BE2C (cell line): ENCODE data around the gene SHOX.

Source experiments
- DNase-seq: peaks from one replicate; pipeline ENCODE4 v3.0.0-alpha.2; 2020
- H3K27me3 ChIP-seq: fragments of 250-450 bp; sonication (Bioruptor Pico); 2 replicates; pipeline ENCODE4 v1.5.1; 2020; ENCODE audit warnings: mild to moderate bottlenecking
- H3K36me3 ChIP-seq: fragments of 250-450 bp; sonication (Bioruptor Pico); 2 replicates; pipeline ENCODE4 v1.5.1; 2020; ENCODE audit warnings: mild to moderate bottlenecking
- H3K4me1 ChIP-seq: fragments of 250-450 bp; sonication (Bioruptor Pico); 2 replicates; pipeline ENCODE4 v1.5.1; 2020
- H3K4me3 ChIP-seq: 2 replicates; pipeline ENCODE4 v1.5.1; 2011; ENCODE audit warnings: low read depth, low read length
- H3K9me3 ChIP-seq: fragments of 250-450 bp; sonication (Bioruptor Pico); 2 replicates; pipeline ENCODE4 v1.5.1; 2020
- TF ChIP-seq, protein P1 (sequence below): IDR thresholded peaks from 2 replicates; pipeline ENCODE4 v1.5.1; 2012; ENCODE audit warnings: mild to moderate bottlenecking, low read depth, low read length

The SHOX gene

DNA sequence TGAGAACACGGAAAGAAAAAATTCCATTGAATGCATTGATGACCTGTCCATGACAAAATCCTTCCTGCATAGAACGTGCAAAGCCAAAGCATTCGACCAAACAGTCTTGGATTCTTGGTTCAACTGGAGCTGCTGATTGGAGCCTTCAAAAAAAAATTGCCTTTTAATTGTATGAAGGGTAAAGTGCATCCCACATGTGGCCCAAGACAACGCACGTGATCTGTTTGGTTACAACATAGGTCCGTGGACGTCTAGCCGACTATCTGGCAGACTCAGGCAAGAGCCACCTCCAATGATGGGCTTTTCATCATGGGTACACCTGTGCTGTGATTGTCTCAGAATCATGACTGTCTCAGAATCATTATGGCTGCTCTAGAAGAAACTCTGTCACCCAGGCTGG lies 52.3 kb downstream of the SHOX start:
- DNase-seq = no peak
- Histone ChIP-seq H3K4me1 (no peaks in the 10 kb centered on the region), H3K4me3 (no peak overlapping the region), H3K36me3 (no peaks in the 10 kb centered on the region), H3K27me3 (no peaks in the 10 kb centered on the region), H3K9me3 (no peaks in the 10 kb centered on the region)
- TF ChIP-seq, protein P1, sequence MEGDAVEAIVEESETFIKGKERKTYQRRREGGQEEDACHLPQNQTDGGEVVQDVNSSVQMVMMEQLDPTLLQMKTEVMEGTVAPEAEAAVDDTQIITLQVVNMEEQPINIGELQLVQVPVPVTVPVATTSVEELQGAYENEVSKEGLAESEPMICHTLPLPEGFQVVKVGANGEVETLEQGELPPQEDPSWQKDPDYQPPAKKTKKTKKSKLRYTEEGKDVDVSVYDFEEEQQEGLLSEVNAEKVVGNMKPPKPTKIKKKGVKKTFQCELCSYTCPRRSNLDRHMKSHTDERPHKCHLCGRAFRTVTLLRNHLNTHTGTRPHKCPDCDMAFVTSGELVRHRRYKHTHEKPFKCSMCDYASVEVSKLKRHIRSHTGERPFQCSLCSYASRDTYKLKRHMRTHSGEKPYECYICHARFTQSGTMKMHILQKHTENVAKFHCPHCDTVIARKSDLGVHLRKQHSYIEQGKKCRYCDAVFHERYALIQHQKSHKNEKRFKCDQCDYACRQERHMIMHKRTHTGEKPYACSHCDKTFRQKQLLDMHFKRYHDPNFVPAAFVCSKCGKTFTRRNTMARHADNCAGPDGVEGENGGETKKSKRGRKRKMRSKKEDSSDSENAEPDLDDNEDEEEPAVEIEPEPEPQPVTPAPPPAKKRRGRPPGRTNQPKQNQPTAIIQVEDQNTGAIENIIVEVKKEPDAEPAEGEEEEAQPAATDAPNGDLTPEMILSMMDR = no peak

DNA sequence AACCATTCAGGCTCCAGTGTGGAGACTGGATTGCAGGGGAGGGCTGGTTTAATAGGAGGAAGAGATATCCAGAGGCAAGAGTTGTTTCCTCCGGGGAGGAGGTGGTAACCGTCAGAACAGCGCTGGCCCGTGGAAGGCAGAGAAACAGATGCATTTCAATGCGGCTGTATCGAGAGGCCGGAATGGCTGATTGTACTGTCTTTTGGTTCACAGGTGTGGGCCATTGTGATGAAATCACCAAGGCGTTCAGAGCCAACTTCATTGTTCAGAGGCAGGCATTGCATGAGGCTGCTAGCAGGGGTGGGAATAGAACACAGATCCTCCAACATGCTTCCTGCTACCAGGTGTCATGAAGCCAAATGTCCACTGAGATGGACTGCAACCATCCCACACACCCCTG lies 53.0 kb downstream of the SHOX start:
- Histone ChIP-seq H3K27me3 (no peaks in the 10 kb centered on the region), H3K36me3 (no peaks in the 10 kb centered on the region), H3K9me3 (no peaks in the 10 kb centered on the region), H3K4me3 (no peak overlapping the region), H3K4me1 (no peaks in the 10 kb centered on the region)
- DNase-seq = no peak
- TF ChIP-seq, protein P1 = no peak

DNA sequence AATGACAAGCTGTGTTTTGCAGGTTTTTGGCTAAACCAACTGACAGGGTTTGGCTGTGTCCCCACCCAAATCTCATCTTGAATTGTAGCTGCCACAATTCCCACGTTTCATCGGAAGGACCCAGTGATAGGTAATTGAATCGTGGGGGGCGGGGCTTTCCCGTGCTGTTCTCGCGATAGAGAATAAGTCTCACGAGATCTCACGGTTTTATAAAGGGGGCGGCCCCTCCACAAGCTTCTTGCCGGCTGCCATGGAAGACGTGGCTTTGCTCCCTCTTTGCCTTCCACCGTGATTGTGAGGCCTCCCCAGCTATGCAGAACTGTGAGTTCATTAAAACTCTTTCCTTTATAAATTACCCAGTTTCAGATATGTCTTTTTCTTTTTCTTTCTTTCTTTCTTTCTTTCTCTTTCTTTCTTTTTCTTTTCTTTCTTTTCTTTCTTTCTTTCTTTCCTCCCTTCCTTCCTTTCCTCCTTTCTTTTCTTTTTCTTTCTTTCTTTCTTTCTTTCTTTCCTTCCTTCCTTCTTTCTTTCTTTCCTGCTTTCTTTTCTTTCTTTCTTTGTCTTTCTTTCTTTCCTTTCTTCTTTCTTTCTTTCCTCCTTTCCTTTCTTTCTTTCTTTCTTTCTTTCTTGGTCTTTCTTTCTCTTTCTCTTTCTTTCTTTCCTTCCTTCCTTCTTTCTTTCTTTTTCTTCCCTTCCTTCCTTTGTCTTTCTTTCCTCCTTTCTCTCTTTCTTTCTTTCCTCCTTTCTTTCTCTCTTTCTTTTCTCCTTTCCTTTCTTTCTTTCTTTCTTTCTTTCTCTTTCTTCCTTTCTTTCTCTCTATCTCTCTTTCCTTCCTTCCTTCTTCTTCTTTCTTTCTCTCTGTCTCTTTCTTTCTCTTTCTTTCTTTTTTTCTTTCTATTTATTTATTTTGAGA lies 54.8 kb downstream of the SHOX start:
- Histone ChIP-seq H3K27me3 (no peaks in the 10 kb centered on the region), H3K9me3 (no peaks in the 10 kb centered on the region), H3K36me3 (no peaks in the 10 kb centered on the region), H3K4me3 (no peak overlapping the region), H3K4me1 (no peaks in the 10 kb centered on the region)
- TF ChIP-seq, protein P1 = no peak
- no peak for DNase-seq

GRCh38 chrX:689983-690382 lies 59.4 kb downstream of the SHOX start:
- Histone ChIP-seq H3K27me3 (no peaks in the 10 kb centered on the region), H3K9me3 (no peaks in the 10 kb centered on the region), H3K36me3 (no peaks in the 10 kb centered on the region), H3K4me1 (no peaks in the 10 kb centered on the region), H3K4me3 (no peak overlapping the region)
- TF ChIP-seq, protein P1 = no peak
- DNase-seq = no peak

- TF ChIP-seq, protein P1 = no peak
- no peak for DNase-seq
- Histone ChIP-seq H3K4me1 (no peaks in the 10 kb centered on the region), H3K27me3 (no peaks in the 10 kb centered on the region), H3K9me3 (no peaks in the 10 kb centered on the region), H3K36me3 (no peaks in the 10 kb centered on the region), H3K4me3 (no peak overlapping the region)
Observed at GRCh38 chrX:694800-695199, 64.2 kb downstream of the SHOX start.

GRCh38 chrX:698206-698605 lies 67.6 kb downstream of the SHOX start:
- Histone ChIP-seq H3K4me3 (no peak overlapping the region), H3K36me3 (no peaks in the 10 kb centered on the region), H3K27me3 (no peaks in the 10 kb centered on the region), H3K4me1 (no peaks in the 10 kb centered on the region), H3K9me3 (no peaks in the 10 kb centered on the region)
- TF ChIP-seq, protein P1 = no peak
- no peak for DNase-seq
